GM06990 (cell line): ENCODE measurements around the gene FBXO17.
"Not testable (repeated sequence)": the region's sequence is repeated elsewhere in the genome, so short reads cannot be mapped to it uniquely, and the experiment has no call there.

Experiments
- DNase-seq: peaks from one replicate; pipeline ENCODE4 v3.0.0-alpha.2; 2011; ENCODE audit not compliant: insufficient read length; ENCODE audit errors: extremely low read depth
- H3K27me3 ChIP-seq: replicated peaks from 2 replicates; pipeline ENCODE4 v1.6.0; 2011; ENCODE audit warnings: low read length; ENCODE audit not compliant: control insufficient read depth, insufficient read depth
- H3K36me3 ChIP-seq: 2 replicates; pipeline ENCODE4 v1.5.1; 2011; ENCODE audit warnings: low read length; ENCODE audit not compliant: control insufficient read depth, insufficient read depth
- H3K4me3 ChIP-seq: replicated peaks from 2 replicates; pipeline ENCODE4 v1.5.1; 2011; ENCODE audit warnings: low read depth, mild to moderate bottlenecking, control low read depth, low read length
- CTCF ChIP-seq: IDR thresholded peaks from 2 replicates; pipeline ENCODE4 v1.5.1; 2011; ENCODE audit warnings: low read length, control low read depth, mild to moderate bottlenecking, inconsistent platforms; ENCODE audit not compliant: insufficient read depth, poor library complexity, severe bottlenecking

Gene FBXO17

DNA sequence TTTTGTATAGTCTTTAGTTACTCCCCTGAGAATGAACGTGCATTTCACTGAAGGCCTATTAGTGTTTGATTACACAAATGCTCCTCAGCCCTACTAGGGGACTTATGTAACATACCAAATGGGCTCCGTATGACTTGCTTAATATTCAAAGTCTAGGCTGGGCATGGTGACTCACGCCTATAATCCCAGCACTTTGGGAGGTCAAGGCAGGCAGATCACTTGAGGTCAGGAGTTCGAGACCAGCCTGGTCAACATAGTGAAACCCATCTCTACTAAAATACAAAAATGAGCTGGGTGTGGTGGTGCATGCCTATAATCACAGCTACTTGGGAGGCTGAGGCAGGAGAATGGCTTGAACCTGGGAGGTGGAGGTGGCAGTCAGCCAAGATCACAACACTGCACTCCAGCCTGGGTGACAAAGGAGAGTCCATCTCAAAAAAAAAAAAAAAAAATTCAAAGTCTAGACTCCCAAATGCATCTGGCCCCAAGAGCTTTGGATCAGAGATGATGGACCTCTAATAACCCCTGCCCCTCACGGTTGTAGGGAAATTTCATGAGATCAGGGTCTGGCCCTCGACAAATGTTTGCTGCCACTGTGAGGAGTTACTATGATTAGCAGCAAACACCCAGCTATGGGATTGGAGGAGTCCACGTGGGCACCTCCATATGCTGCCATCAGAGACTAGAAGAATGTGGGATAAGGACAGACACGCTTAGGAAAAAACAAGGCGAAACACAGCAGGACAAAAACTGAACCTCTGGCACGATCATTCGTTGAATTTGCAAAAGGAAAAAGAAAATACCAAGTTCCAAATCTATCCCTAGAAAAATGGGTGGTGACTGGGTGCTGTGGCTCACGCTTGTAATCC, 4.6 kb downstream of the FBXO17 start:
- H3K36me3 ChIP-seq, result no peaks in the 10 kb centered on the region
- no peak overlapping the region for H3K4me3 ChIP-seq
- no peak for DNase-seq
- no peaks in the 10 kb centered on the region for H3K27me3 ChIP-seq
- TF ChIP-seq CTCF, result no peak

DNA sequence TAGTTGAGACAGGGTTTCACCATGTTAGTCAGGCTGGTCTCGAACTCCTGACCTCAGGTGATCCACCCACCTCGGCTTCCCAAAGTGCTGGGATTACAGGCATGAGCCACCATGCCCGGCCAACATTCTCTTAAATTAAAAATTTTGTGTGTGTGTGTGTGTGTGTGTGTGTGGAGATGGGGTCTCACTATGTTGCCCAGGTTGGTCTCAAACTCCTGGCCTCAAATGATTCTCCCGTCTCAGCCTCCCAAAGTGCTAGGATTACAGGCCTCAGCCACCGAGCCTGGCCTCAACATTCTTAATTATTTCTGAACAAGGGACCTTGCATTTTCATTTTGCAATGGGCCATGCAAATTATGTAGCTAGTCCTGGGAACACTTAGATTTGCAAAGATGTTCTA, 9.4 kb downstream of the FBXO17 start:
- H3K4me3 ChIP-seq, DNase-seq, H3K36me3 ChIP-seq, H3K27me3 ChIP-seq: not testable (repeated sequence)

- no peaks in the 10 kb centered on the region for H3K36me3 ChIP-seq
- TF ChIP-seq CTCF, result no peak
- no peaks in the 10 kb centered on the region for H3K27me3 ChIP-seq
- DNase-seq, result no peak
- no peak overlapping the region for H3K4me3 ChIP-seq
Observed at GRCh38 chr19:38964738-38965137, 10.8 kb downstream of the FBXO17 start.

GRCh38 chr19:38959618-38960017, 15.9 kb downstream of the FBXO17 start:
- Histone ChIP-seq H3K36me3 (no peaks in the 10 kb centered on the region), H3K27me3 (no peaks in the 10 kb centered on the region), H3K4me3 (no peak overlapping the region)
- DNase-seq, result no peak
- no peak for TF ChIP-seq CTCF

GRCh38 chr19:38958301-38958700, 17.2 kb downstream of the FBXO17 start:
- no peak for DNase-seq
- no peaks in the 10 kb centered on the region for H3K36me3 ChIP-seq
- H3K27me3 ChIP-seq, result no peaks in the 10 kb centered on the region
- TF ChIP-seq CTCF, result no peak
- no peak overlapping the region for H3K4me3 ChIP-seq

DNA sequence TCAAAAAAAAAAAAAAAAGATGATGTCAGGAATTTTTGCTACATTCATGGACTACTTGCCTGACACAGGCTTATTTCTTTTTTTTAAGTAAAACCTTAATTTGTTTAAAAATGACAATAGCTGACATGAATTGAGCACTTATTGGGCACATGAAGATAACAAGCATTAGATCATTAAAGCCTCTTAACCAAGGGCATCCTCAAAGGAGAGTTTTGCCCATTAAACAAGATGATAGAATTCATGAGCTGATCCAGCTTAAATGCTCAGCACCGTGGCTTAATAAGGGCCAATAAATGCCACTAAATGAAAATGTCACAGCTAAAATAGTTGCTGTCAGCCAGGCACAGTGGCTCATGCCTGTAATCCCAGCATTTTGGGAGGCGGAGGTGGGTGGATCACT, 19.3 kb downstream of the FBXO17 start:
- Histone ChIP-seq H3K36me3 (no peaks in the 10 kb centered on the region), H3K27me3 (no peaks in the 10 kb centered on the region), H3K4me3 (no peak overlapping the region)
- no peak for TF ChIP-seq CTCF
- no peak for DNase-seq
